Stimulated activated naive CD8-positive, alpha-beta T cell treated with anti-CD3 and anti-CD28 coated beads, Interleukin-15, Interleukin-2, amounts not matched to agents 100 ng/mL and 50 ng/mL, for 24 hours (primary cell): ENCODE results near the gene ST3GAL3.

Source experiments
- H3K27ac Mint-ChIP-seq: one replicate; pipeline ENCODE4 v1.8.0; 2021; ENCODE audit warnings: mild to moderate bottlenecking, mixed read lengths
- H3K27me3 Mint-ChIP-seq: one replicate; pipeline ENCODE4 v1.8.0; 2021; ENCODE audit warnings: mixed read lengths
- H3K36me3 Mint-ChIP-seq: one replicate; pipeline ENCODE4 v1.8.0; 2021; ENCODE audit warnings: low read depth, mixed read lengths
- H3K4me1 Mint-ChIP-seq: one replicate; pipeline ENCODE4 v1.8.0; 2021; ENCODE audit warnings: low read depth, mixed read lengths
- H3K4me3 Mint-ChIP-seq: one replicate; pipeline ENCODE4 v1.8.0; 2021; ENCODE audit warnings: mild to moderate bottlenecking, mixed read lengths
- H3K9me3 Mint-ChIP-seq: one replicate; pipeline ENCODE4 v1.8.0; 2021; ENCODE audit warnings: mixed read lengths

ST3GAL3 gene

DNA sequence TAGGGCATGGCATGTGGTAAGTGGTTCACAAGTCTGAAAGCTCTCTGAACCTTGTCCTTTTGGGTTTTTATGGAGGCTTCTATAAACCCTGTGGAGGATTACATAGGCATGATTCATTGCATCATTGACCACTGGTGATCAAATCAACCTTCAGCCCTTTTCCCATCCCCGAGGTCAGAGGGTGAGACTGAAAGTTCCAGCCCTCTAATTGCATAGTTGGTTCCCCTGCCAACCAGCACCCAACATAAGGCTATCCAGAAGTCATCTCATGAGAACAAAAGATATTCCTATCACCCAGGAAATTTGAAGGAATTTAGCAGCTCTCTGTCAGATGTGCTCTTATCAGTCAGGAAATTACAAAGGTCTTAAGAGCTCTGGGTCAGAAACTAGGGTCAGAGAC is 136.8 kb downstream of the ST3GAL3 start:
- H3K4me1 Mint-ChIP-seq, result peaks cover 13% of the 10 kb centered on the region
- no peak overlapping the region for H3K27ac Mint-ChIP-seq
- H3K36me3 Mint-ChIP-seq, result peaks cover 46% of the 10 kb centered on the region
- H3K4me3 Mint-ChIP-seq, result no peak overlapping the region
- H3K9me3 Mint-ChIP-seq, result peaks cover 12% of the 10 kb centered on the region
- no peaks in the 10 kb centered on the region for H3K27me3 Mint-ChIP-seq

DNA sequence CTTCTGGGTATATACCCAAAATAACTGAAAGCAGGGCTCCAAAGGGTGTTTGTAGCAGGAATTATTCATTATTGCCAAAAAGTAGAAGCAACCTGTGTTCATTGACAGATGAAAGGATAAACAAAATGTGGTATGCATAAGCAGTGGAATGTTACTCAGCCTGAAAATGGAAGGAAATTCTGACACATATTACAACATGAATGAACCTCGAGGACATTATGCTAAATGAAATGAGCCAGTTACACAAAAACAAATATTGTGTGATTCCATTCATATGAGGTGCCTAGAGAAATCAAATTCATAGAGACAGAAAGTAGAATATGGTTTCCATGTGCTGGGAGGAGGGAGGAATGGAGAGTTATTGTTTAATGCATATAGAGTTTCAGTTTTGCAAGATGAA is 140.0 kb downstream of the ST3GAL3 start:
- no peaks in the 10 kb centered on the region for H3K27me3 Mint-ChIP-seq
- H3K36me3 Mint-ChIP-seq, result peaks cover 20% of the 10 kb centered on the region
- no peak overlapping the region for H3K27ac Mint-ChIP-seq
- H3K4me3 Mint-ChIP-seq, result no peak overlapping the region
- H3K9me3 Mint-ChIP-seq, result peaks cover 6% of the 10 kb centered on the region
- H3K4me1 Mint-ChIP-seq, result peaks cover 14% of the 10 kb centered on the region

- no peak overlapping the region for H3K4me3 Mint-ChIP-seq
- H3K4me1 Mint-ChIP-seq, result peaks cover 19% of the 10 kb centered on the region
- H3K27me3 Mint-ChIP-seq, result no peaks in the 10 kb centered on the region
- peaks cover 14% of the 10 kb centered on the region for H3K36me3 Mint-ChIP-seq
- H3K9me3 Mint-ChIP-seq, result peaks cover 2% of the 10 kb centered on the region
- H3K27ac Mint-ChIP-seq, result no peak overlapping the region
Observed at GRCh38 chr1:43847882-43848281, 140.5 kb downstream of the ST3GAL3 start.

- Mint-ChIP-seq H3K36me3 (peaks cover 3% of the 10 kb centered on the region), H3K9me3 (no peaks in the 10 kb centered on the region), H3K27ac (no peak overlapping the region), H3K4me3 (no peak overlapping the region), H3K27me3 (no peaks in the 10 kb centered on the region), H3K4me1 (peaks cover 24% of the 10 kb centered on the region)
Observed at GRCh38 chr1:43849670-43850069, 142.3 kb downstream of the ST3GAL3 start.

DNA sequence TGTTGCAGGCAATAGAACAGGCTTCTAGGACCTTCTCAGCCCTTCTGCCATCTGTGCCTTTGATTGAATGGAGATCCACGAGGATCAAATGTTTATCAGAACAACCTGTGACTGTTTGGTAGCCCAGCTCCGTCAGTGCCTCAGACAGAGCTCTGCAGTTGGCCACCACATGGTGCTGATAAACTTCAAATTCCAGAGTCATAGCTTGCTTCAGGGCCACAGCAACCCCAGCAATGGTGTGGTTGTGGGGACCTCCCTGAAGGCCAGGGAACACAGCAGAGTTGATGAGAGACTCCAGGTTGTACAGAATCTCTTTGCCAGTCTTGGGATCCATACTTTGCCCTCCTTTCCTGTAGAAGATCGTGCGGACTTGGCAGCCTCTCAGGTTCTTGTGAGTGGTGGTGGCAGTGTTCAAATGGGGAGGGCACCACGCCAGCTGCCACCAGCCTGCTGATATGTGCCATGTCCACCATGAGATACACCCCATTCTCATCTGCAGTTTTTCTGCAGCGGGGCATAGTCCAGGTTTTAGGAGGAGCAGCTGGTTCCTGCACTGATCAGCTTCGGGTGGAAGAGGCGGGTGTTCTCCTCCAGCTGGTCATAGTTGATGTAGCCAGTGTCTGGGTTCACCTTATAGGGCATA is 143.4 kb downstream of the ST3GAL3 start:
- Mint-ChIP-seq H3K36me3 (peaks cover 7% of the 10 kb centered on the region), H3K27me3 (no peaks in the 10 kb centered on the region), H3K27ac (no peak overlapping the region), H3K4me1 (peaks cover 24% of the 10 kb centered on the region), H3K9me3 (no peaks in the 10 kb centered on the region), H3K4me3 (no peak overlapping the region)

DNA sequence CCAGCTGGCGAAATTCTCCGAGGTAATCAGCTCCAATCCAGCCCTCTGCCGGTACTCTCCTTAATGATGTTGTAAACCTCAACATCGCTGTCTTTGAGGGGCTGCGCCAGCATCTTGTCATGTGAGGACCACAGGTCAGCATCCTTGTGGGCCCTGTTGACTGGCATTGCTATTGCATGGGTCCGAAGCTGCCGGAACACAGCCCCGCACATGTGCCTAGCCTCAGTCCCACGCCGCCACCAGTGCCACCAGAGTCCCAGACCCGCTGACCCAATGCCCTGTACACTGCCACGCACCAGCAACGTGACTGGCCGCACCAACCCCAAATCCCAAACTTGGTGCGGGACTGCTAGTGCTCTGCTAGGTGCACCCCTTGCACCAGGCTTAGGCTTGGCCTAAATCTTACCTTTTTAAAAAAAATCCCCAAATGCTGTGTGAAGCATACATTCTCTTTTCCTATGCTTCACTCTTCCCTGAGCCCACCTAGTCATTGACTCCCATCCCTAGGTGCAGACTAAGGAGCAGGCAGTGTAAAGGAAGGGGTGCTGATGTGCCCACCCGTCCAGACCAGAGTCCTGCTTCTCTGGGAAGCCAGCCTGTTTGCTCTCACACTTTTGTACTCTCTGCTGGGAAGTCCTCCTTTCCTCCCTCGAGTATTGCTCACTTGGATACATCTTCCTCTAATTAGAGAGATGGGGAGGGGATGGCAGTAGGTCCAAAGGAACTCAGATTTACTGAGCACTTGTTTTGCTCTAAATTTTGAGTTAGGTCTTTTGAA is 144.4 kb downstream of the ST3GAL3 start:
- Mint-ChIP-seq H3K27me3 (no peaks in the 10 kb centered on the region), H3K36me3 (peaks cover 7% of the 10 kb centered on the region), H3K27ac (no peak overlapping the region), H3K9me3 (no peaks in the 10 kb centered on the region), H3K4me1 (peaks cover 24% of the 10 kb centered on the region), H3K4me3 (no peak overlapping the region)

DNA sequence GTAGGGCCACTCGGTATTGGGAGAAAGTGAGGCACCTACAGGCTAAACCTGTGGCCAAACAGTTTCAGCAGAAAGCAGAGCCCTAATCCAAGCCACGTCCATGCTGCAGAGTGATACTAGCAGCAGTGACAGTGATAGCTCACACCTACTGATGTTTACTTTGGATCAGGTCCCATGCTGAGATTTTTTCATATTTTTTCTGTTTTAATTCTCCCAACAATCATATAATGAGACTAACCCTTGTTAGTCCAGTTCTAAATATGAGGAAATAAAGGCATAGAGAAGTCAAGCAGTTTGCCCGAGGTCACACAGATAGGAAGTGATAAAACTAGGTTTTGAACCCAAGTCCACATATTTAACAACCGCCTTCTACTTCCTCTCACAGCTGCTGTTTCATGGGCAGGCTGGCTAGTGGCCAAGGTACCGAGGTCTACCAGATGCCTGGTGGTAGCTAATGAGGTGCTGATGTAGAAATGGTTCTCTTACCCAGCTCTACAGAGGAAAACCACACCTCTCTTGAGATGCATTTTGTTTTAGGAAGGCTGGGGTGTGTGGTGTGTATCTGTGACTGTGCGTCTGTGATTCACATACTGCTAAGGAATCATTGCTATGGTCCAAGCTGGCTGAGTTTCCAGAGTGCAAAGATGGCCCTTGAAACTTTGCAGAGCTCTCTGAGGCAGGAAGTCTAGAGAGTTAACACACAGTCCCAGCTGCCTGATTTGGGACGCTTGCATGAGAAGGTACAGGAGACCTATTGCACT is 146.0 kb downstream of the ST3GAL3 start:
- H3K4me3 Mint-ChIP-seq, result no peak overlapping the region
- no peak overlapping the region for H3K27ac Mint-ChIP-seq
- no peaks in the 10 kb centered on the region for H3K9me3 Mint-ChIP-seq
- peaks cover 11% of the 10 kb centered on the region for H3K4me1 Mint-ChIP-seq
- H3K36me3 Mint-ChIP-seq, result peaks cover 7% of the 10 kb centered on the region
- no peaks in the 10 kb centered on the region for H3K27me3 Mint-ChIP-seq

DNA sequence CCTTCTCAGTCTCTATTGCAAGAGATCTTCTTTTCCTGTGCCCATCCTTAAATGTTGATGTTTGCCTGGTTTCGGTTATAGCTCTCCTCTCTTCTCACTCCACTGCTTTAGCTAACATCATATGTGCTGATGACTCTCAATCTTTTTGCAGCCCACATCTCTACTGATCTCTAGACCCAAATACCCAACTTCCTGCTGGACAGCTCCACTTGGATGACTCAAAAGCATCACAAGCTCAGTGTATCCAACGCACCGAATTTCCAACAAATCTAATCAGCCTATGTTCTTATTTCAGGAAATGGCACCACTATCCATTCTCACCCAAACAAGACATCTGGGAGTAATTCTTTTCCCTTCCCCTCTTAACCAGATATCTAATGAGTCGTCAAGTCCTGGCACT is 147.1 kb downstream of the ST3GAL3 start:
- Mint-ChIP-seq H3K4me1 (peaks cover 11% of the 10 kb centered on the region), H3K27ac (no peak overlapping the region), H3K4me3 (no peak overlapping the region), H3K36me3 (peaks cover 7% of the 10 kb centered on the region), H3K9me3 (no peaks in the 10 kb centered on the region), H3K27me3 (no peaks in the 10 kb centered on the region)

DNA sequence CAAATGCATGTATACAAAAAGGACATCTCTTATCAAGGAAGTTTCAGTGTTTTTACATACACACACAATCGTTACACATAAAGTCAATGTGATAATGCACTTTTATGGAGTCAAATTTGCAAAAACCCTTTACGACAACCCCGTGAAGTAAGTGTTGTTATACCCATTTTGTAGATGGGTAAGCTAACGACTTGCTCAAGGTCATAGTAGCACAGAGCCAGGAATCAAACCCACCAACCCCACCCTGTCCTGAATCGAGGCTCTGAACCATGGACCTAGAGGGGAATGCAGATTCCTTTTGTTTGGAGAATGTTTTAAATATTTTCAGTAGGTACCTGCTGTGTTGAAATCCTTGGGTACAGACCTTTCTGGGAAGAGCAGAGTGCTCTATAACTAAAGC is 148.9 kb downstream of the ST3GAL3 start:
- H3K9me3 Mint-ChIP-seq, result no peaks in the 10 kb centered on the region
- H3K27me3 Mint-ChIP-seq, result no peaks in the 10 kb centered on the region
- peaks cover 11% of the 10 kb centered on the region for H3K4me1 Mint-ChIP-seq
- peaks cover 7% of the 10 kb centered on the region for H3K36me3 Mint-ChIP-seq
- H3K4me3 Mint-ChIP-seq, result no peak overlapping the region
- H3K27ac Mint-ChIP-seq, result no peak overlapping the region

DNA sequence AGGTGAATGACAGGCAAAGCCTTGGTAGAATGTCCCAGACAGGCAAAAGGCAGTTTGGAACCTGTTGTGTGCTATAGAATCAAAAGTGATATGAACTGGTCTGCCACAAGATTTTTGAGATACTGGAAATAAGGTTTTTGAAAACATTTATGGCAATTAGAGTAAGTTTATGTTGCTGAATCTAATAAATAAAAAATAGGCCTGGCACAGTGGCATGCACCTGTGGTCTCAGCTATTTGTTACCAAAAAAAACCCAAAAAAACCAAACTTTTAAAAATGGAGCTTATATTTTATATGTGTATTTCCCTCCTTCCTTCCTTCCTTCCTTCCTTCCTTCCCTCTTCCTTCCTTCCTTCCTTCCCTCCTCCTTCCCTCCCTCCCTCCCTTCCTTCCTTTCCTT is 149.8 kb downstream of the ST3GAL3 start:
- H3K4me3 Mint-ChIP-seq, result no peak overlapping the region
- peaks cover 11% of the 10 kb centered on the region for H3K4me1 Mint-ChIP-seq
- H3K9me3 Mint-ChIP-seq, result no peaks in the 10 kb centered on the region
- H3K27me3 Mint-ChIP-seq, result no peaks in the 10 kb centered on the region
- H3K36me3 Mint-ChIP-seq, result peaks cover 7% of the 10 kb centered on the region
- H3K27ac Mint-ChIP-seq, result no peak overlapping the region

- Mint-ChIP-seq H3K9me3 (no peaks in the 10 kb centered on the region), H3K36me3 (peaks cover 11% of the 10 kb centered on the region), H3K27ac (no peak overlapping the region), H3K4me3 (no peak overlapping the region), H3K4me1 (peaks cover under 1% of the 10 kb centered on the region), H3K27me3 (no peaks in the 10 kb centered on the region)
Observed at GRCh38 chr1:43858324-43858723, 151.0 kb downstream of the ST3GAL3 start.

GRCh38 chr1:43861337-43861736 is 154.0 kb downstream of the ST3GAL3 start:
- Mint-ChIP-seq H3K27me3 (no peaks in the 10 kb centered on the region), H3K27ac (no peak overlapping the region), H3K4me1 (peaks cover 21% of the 10 kb centered on the region), H3K4me3 (no peak overlapping the region), H3K36me3 (peaks cover 7% of the 10 kb centered on the region), H3K9me3 (no peaks in the 10 kb centered on the region)

GRCh38 chr1:43861988-43862735 is 154.8 kb downstream of the ST3GAL3 start:
- peaks cover 10% of the 10 kb centered on the region for H3K36me3 Mint-ChIP-seq
- no peaks in the 10 kb centered on the region for H3K27me3 Mint-ChIP-seq
- H3K27ac Mint-ChIP-seq, result no peak overlapping the region
- H3K4me1 Mint-ChIP-seq, result peaks cover 25% of the 10 kb centered on the region
- H3K4me3 Mint-ChIP-seq, result no peak overlapping the region
- no peaks in the 10 kb centered on the region for H3K9me3 Mint-ChIP-seq

DNA sequence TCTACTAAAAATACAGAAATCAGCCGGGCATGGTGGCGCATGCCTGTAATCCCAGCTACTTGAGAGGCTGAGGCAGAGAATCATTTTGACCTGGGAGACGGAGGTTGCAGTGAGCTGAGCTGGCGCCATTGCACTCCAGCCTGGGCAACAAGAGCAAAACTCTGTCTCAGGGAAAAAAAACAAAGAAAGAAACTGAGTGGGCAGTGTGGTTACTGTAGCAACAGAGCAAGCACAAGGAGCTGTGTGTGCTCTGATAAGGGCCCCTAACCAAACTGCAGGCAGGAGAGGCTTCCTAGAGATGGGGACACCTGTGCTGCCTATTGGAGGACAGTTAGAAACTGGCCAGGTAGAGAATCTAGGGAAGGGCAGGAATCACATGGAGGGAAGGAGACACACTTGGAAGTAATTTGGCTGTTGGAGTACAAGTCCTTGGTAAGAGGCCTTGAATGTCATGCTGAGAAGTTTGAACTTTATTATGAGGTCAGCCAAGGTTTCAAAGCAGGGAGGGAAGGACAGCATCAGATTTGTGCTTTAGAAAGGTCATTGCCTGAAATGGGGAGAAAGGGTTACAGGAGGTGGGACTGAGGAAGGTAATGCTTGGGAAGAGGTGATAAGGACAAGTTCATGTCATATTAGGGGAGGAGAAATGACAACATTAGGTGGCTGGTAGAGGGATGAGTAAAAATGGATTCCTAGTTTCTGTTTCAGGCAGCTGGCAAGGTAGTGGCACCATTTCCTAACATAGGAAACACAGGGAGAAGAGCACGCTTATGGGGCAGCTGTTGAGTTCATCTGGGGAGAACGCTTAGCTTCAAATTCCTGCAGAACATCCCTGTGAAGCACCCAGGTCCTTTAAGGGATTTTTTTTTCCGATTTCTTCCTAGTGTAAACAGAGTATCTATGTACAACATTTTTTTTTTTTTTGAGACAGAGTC is 157.0 kb downstream of the ST3GAL3 start:
- no peaks in the 10 kb centered on the region for H3K9me3 Mint-ChIP-seq
- no peaks in the 10 kb centered on the region for H3K27me3 Mint-ChIP-seq
- H3K4me3 Mint-ChIP-seq, result no peak overlapping the region
- peak overlapping the region; percentile 9 for H3K27ac Mint-ChIP-seq
- peaks cover 11% of the 10 kb centered on the region for H3K36me3 Mint-ChIP-seq
- H3K4me1 Mint-ChIP-seq, result peaks cover 37% of the 10 kb centered on the region
